Karpas-422 (cell line): ENCODE data around the gene IRF7. TPM values are rescaled to one million over a fixed set of nuclear protein-coding genes. Genes with fewer than 3 reads are reported as not detected.

Experiments
- DNase-seq: peaks from one replicate; pipeline ENCODE4 v3.0.0-alpha.2; 2015
- H2AFZ ChIP-seq: fragments of 200-600 bp; sonication (generic); 2 replicates; pipeline ENCODE4 v1.6.1; 2014; ENCODE audit warnings: antibody characterized with exemption, low read length, mixed read lengths
- H3K27ac ChIP-seq: fragments of 200-600 bp; sonication (generic); 2 replicates; pipeline ENCODE4 v1.5.1; 2014; ENCODE audit warnings: mild to moderate bottlenecking, low read length, moderate library complexity
- H3K27me3 ChIP-seq: fragments of 200-600 bp; sonication (generic); 2 replicates; pipeline ENCODE4 v1.6.1; 2014; ENCODE audit warnings: low read length, mixed read lengths
- H3K36me3 ChIP-seq: fragments of 200-600 bp; sonication (generic); 2 replicates; pipeline ENCODE4 v1.6.1; 2014; ENCODE audit warnings: low read length, mixed read lengths; ENCODE audit not compliant: insufficient read depth
- H3K4me1 ChIP-seq: fragments of 200-600 bp; sonication (generic); 2 replicates; pipeline ENCODE4 v1.6.1; 2014; ENCODE audit warnings: mild to moderate bottlenecking, low read length, mixed read lengths
- H3K4me2 ChIP-seq: fragments of 200-600 bp; sonication (generic); 2 replicates; pipeline ENCODE4 v1.6.1; 2014; ENCODE audit warnings: low read length, low read depth, mild to moderate bottlenecking; ENCODE audit not compliant: poor library complexity, severe bottlenecking
- H3K4me3 ChIP-seq: fragments of 200-600 bp; sonication (generic); 2 replicates; pipeline ENCODE4 v1.5.1; 2014; ENCODE audit warnings: mild to moderate bottlenecking, antibody characterized with exemption, low read length, mixed read lengths
- H3K79me2 ChIP-seq: fragments of 200-600 bp; sonication (generic); 2 replicates; pipeline ENCODE4 v1.6.1; 2014; ENCODE audit warnings: mild to moderate bottlenecking, low read length, mixed read lengths
- H3K9ac ChIP-seq: fragments of 200-600 bp; sonication (generic); 2 replicates; pipeline ENCODE4 v1.6.0; 2014; ENCODE audit warnings: low read length
- H3K9me2 ChIP-seq: fragments of 200-600 bp; sonication (generic), shearing (Covaris generic); replicated peaks from 2 replicates; pipeline ENCODE4 v1.6.0; 2014; ENCODE audit warnings: mild to moderate bottlenecking, low read length, moderate library complexity; ENCODE audit not compliant: insufficient read depth
- H3K9me3 ChIP-seq: fragments of 300-700, 200-600 bp; sonication (generic); 2 replicates; pipeline ENCODE4 v1.6.1; 2014; ENCODE audit warnings: low read length, mixed read lengths
- H4K20me1 ChIP-seq: fragments of 200-600 bp; sonication (generic); 2 replicates; pipeline ENCODE4 v1.6.1; 2014; ENCODE audit warnings: mild to moderate bottlenecking, antibody characterized with exemption, low read length, low read depth; ENCODE audit not compliant: insufficient read depth
- total RNA-seq: library from RNA; depleted of rRNA; stranded (reverse); fragments of >200 nt; shearing (Covaris generic); gene quantifications from 2 replicates; pipeline ENCODE4 v1.2.3, GENCODE V29; 2014; ENCODE audit warnings: low replicate concordance

IRF7 gene
- total RNA-seq, 1 experiment from 2014 or later: 34.6 TPM

DNA sequence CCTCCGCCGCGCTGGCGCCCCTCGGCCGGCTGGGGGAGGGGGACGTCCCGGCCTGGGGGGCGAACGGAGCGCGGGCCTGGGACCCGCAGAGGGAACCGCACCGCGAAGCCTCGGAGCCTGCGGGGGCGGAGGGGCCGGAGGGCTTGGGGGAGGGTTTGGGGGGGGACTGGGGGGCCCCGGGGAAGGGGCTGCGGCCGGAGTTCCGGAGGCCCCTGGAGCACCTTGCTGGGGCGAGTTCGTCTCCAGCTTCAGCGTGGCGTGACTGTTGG, 11.5 kb upstream of the IRF7 start:
- Histone ChIP-seq H3K4me1 (no peaks in the 10 kb centered on the region), H3K9ac (no peak overlapping the region), H3K27ac (no peak overlapping the region), H3K79me2 (no peaks in the 10 kb centered on the region), H3K9me2 (no peaks in the 10 kb centered on the region), H3K4me3 (no peak overlapping the region), H3K4me2 (no peak overlapping the region), H3K9me3 (no peaks in the 10 kb centered on the region), H2AFZ (no peak overlapping the region), H3K36me3 (no peaks in the 10 kb centered on the region), H4K20me1 (no peaks in the 10 kb centered on the region), H3K27me3 (no peaks in the 10 kb centered on the region)
- DNase-seq: no peak

DNA sequence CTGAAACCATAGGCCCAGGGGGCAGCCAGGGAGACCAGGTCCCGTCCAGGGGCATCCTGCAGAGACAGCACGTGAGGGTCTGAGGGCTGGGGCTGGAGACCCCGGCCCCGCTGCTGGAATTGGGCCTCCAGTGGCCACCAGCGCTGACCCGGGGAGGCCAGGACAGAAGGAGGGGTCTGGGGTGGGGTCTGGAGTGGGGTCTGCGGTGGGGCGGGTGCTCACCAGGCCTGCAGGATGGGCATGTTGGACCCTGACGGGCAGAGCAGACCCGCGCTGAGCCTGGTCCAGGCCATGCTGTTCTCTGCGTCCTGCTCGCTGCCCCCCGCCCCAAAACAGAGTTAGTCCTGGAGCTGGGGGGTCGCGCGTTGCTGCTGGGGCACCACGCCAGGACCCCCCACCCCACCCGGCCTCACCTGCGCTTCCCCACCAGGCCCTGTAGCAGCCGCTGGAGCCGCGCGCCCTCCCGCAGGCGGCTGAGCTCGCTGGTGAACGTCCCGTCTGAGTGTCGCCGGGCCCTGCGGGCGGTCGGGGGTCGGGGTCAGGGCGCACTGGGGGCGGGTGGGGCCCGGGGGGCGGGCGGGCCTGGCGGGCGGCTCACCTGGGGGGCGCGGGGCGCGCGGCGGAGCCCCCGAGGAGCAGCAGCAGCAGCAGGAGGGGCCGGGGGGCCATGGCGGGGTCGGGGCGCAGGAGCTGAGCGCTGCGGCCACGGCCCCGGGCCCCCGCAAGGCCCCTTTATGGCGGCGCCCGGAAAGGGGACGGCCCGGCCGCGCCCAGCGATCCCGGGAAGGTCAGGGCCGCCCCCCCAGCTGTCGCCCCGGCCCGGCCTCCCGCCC, 10.9 kb upstream of the IRF7 start, which contains the start of gene SCT:
SCT (minus strand) TSS at position 707 of the 833 bp plus-strand sequence; CDS start at position 669, 38 bp downstream.
- Histone ChIP-seq H3K9me2 (no peaks in the 10 kb centered on the region), H3K79me2 (no peaks in the 10 kb centered on the region), H3K9me3 (no peaks in the 10 kb centered on the region), H3K4me2 (no peak within 1 kb of the TSS), H3K27ac (no peak within 1 kb of the TSS), H3K9ac (no peak within 1 kb of the TSS), H3K4me3 (no peak within 1 kb of the TSS), H4K20me1 (no peaks in the 10 kb centered on the region), H2AFZ (no peak within 1 kb of the TSS), H3K27me3 (no peaks in the 10 kb centered on the region), H3K4me1 (no peaks in the 10 kb centered on the region), H3K36me3 (no peaks in the 10 kb centered on the region)
- DNase-seq: no peak

DNA sequence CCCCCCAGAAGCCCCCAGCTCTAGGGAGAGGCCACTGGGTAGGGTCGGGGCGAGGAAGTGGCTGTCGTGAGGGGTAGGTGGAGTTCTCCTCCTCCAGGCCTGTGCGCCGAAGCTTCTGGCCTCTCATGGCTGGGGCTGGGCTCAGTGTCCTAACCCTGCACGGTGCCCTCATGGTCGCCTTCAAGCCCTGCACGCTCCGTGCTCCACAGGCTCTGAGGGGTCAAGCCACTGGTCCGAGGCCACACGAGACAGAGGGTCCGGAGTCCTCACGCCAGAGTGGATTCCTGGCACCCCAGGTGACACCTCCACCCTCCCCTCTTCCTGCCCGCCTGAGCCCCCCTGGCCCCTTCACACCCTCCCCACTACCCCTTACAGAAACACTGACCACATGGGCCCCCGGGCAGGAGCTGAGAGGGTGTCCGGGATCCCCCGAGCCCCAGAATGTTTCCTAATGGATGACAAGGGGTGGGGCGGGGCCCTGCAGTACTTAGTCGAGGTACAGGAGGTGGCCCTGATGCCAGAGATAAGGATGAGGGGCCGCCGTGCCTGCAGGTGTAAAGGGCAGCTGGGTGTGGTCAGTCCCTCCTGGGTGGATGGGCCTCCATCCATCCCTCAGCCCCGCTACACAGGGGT, 10.0 kb upstream of the IRF7 start:
- DNase-seq: no peak
- no peaks in the 10 kb centered on the region for H3K9me2 ChIP-seq
- no peak overlapping the region for H2AFZ ChIP-seq
- no peaks in the 10 kb centered on the region for H3K9me3 ChIP-seq
- H3K79me2 ChIP-seq: no peaks in the 10 kb centered on the region
- no peaks in the 10 kb centered on the region for H4K20me1 ChIP-seq
- H3K9ac ChIP-seq: no peak overlapping the region
- H3K27ac ChIP-seq: no peak overlapping the region
- H3K4me3 ChIP-seq: no peak overlapping the region
- no peaks in the 10 kb centered on the region for H3K4me1 ChIP-seq
- H3K36me3 ChIP-seq: no peaks in the 10 kb centered on the region
- H3K4me2 ChIP-seq: no peak overlapping the region
- no peaks in the 10 kb centered on the region for H3K27me3 ChIP-seq

DNA sequence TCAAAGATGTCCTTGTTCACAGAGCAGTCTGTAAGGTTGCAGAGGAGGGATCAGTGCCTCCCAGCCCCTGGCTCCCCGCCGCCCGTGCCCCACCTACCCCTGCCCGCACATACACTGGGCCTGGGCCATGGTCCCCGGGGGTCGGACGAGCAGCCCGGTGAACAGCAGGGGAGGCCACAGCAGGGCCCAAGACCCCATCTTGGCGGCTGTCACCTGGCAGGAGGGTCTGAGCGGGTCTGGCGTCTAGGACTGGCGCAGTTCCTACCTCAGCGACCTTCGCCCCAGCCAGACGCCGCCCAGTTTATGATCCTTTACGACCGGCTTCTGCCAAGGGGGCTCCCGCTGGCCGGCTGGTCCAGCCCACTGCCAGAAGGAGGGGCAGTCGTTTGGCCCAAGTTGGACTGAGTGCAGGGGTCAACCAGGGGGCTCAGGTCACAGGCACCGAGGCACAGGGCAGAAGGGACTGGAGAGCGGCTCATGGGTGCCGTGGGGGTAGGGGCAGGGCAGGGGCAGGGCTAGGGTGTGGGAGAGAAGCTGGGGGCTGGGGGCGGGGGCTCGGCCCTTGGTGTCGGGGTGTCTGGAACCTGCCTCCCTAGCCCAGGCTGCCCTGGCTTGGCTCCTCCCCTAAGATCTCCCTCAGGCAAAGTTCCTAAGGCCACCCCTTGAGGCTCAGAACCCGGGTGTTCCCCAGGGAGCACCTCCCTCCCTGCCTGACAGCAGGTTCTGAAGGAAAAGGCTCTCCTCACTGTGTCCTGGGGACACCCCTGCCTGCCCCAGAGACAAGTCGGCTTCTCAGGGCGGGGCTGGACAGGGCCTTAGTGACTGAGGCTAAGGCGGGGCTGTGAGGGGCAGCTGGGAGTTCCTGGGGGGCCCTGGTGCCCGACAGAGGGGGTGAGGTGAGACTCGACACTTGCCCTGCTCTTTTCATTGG, 9.2 kb upstream of the IRF7 start, which contains the start of gene CDHR5:
CDHR5 (minus strand) TSS at position 251 of the 931 bp plus-strand sequence; CDS start at position 198, 53 bp downstream.
- Histone ChIP-seq H3K79me2 (no peaks in the 10 kb centered on the region), H3K4me1 (no peaks in the 10 kb centered on the region), H3K4me3 (no peak within 1 kb of the TSS), H3K27me3 (no peaks in the 10 kb centered on the region), H3K9me3 (no peaks in the 10 kb centered on the region), H3K36me3 (no peaks in the 10 kb centered on the region), H3K4me2 (no peak within 1 kb of the TSS), H3K27ac (no peak within 1 kb of the TSS), H3K9me2 (no peaks in the 10 kb centered on the region), H3K9ac (no peak within 1 kb of the TSS), H2AFZ (no peak within 1 kb of the TSS), H4K20me1 (no peaks in the 10 kb centered on the region)
- no peak for DNase-seq

DNA sequence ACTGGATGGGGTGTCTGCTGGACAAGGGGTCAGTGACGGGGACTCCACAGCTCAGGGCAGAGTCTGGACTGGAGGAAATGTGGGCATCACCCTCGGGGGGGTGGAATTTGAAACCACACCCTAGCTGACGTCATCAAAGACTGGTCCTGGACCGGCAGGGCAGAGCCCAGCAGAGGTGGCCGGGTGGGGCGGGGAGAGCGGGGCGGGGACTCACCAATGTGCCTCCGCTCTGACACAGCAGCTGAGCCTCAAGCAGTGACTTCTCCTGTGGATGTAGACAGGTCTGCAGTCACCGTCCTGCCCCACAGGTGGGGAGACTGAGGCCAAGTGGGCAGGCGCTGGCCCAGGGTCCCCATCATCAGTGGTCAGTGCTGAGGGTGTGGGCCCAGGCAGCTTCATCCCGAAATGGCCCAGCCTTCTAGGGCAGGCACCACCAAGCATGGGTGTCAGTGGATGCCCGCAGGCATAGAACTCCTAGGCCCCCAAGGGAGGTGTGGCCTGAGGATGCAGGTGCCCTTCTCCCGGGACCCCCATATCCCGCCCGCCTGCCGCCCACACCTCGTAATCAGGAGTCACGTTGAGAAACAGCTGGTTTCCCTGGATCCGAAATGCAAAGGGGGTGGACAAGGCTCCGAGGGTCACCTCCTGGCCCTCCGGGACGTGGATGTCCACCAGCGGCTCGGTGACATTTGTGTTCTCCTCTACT, 8.4 kb upstream of the IRF7 start:
- no peak overlapping the region for H3K27ac ChIP-seq
- no peak for DNase-seq
- no peak overlapping the region for H3K4me3 ChIP-seq
- H3K4me1 ChIP-seq: no peaks in the 10 kb centered on the region
- H3K4me2 ChIP-seq: no peak overlapping the region
- no peaks in the 10 kb centered on the region for H3K27me3 ChIP-seq
- H2AFZ ChIP-seq: no peak overlapping the region
- H3K79me2 ChIP-seq: no peaks in the 10 kb centered on the region
- no peaks in the 10 kb centered on the region for H3K9me2 ChIP-seq
- H4K20me1 ChIP-seq: no peaks in the 10 kb centered on the region
- no peaks in the 10 kb centered on the region for H3K36me3 ChIP-seq
- no peak overlapping the region for H3K9ac ChIP-seq
- H3K9me3 ChIP-seq: no peaks in the 10 kb centered on the region

DNA sequence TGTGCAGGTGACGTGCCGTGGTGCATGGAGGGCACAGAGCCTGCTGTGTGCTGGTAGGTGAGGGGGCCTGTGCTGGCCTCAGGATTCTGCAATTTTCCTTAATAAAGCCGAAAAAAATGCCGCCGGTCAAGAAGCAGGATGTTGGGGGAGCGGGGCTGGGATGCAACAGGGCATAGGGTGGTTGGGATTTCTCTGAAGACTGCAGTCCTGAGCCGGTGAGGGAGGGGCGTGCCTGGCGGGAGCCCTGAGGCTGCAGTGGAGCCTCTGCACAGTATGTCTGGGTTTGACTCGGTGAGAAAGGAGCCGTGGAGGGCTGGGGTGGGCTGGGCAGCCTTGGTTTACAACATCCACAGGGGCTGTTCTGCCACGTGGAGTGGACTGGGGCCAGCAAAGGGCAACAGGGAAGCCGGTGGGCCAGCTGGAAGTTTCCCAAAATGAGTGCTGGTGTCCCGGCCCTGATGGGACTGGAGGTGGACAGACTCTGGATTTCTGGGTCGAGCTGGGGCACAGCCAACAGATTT, 7.7 kb upstream of the IRF7 start:
- Histone ChIP-seq H3K27me3 (no peaks in the 10 kb centered on the region), H3K9ac (no peak overlapping the region), H3K27ac (no peak overlapping the region), H3K4me3 (no peak overlapping the region), H3K4me1 (no peaks in the 10 kb centered on the region), H4K20me1 (no peaks in the 10 kb centered on the region), H3K9me2 (no peaks in the 10 kb centered on the region), H3K36me3 (no peaks in the 10 kb centered on the region), H3K9me3 (no peaks in the 10 kb centered on the region), H3K4me2 (no peak overlapping the region), H2AFZ (no peak overlapping the region), H3K79me2 (no peaks in the 10 kb centered on the region)
- DNase-seq: no peak

DNA sequence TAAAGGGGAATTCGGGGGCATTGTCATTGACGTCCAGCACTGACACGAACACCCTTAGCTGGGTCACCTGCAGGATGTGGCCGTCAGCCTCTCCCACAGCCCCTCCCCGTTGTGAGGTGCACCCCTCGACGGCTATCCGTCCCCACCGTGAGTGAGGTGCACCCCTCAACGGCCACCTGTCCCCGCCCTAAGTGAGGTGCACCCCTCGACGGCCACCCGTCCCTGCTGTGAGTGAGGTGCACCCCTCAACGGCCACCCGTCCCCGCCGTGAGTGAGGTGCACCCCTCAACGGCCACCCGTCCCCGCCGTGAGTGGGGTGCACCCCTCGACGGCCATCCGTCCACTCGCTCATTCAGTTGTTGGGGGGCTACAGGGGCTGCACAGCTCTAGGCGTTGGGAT, 6.1 kb upstream of the IRF7 start:
- no peaks in the 10 kb centered on the region for H4K20me1 ChIP-seq
- H3K9me3 ChIP-seq: no peaks in the 10 kb centered on the region
- H2AFZ ChIP-seq: no peak overlapping the region
- no peaks in the 10 kb centered on the region for H3K4me1 ChIP-seq
- H3K36me3 ChIP-seq: no peaks in the 10 kb centered on the region
- H3K4me2 ChIP-seq: no peak overlapping the region
- peaks cover 3% of the 10 kb centered on the region; the same call in 1 of the 2 replicates for H3K79me2 ChIP-seq
- DNase-seq: no peak
- no peaks in the 10 kb centered on the region for H3K9me2 ChIP-seq
- H3K9ac ChIP-seq: no peak overlapping the region
- H3K27me3 ChIP-seq: no peaks in the 10 kb centered on the region
- no peak overlapping the region for H3K27ac ChIP-seq
- no peak overlapping the region for H3K4me3 ChIP-seq
